Bronchial epithelial cell (primary cell): ENCODE measurements around the gene WDR90. TPM values are rescaled to one million over a fixed set of nuclear protein-coding genes. Genes with fewer than 3 reads are reported as not detected.

Source experiments
- DNase-seq: peaks from one replicate; pipeline ENCODE4 v3.0.0-alpha.2; 2010; ENCODE audit warnings: low read depth
- FAIRE-seq: peaks from 2 replicates; lab custom pipeline; 2011; peaks lifted over from hg19 to GRCh38; lab: Jason Lieb, UNC
- H3K27me3 ChIP-seq: 2 replicates; pipeline ENCODE4 v1.5.1; 2011; ENCODE audit warnings: low read length; ENCODE audit not compliant: control insufficient read depth, insufficient read depth
- H3K36me3 ChIP-seq: 2 replicates; pipeline ENCODE4 v1.5.1; 2011; ENCODE audit warnings: low read length; ENCODE audit not compliant: control insufficient read depth, insufficient read depth
- H3K4me3 ChIP-seq: 2 replicates; pipeline ENCODE4 v1.5.1; 2011; ENCODE audit warnings: mild to moderate bottlenecking, low read depth, low read length, control low read depth
- total RNA-seq: library from RNA; depleted of rRNA; stranded (reverse); fragments of >200 nt; gene quantifications from 2 replicates; pipeline ENCODE4 v1.2.1, GENCODE V29; 2014
- TF ChIP-seq, protein P1 (sequence below): IDR thresholded peaks from 2 replicates; pipeline ENCODE4 v1.5.1; 2011; ENCODE audit warnings: mild to moderate bottlenecking, moderate library complexity, low read length, control low read depth, inconsistent platforms; ENCODE audit not compliant: insufficient read depth, severe bottlenecking

WDR90 gene
- total RNA-seq, 1 donor from 2014 or later, result 4.2 TPM

DNA sequence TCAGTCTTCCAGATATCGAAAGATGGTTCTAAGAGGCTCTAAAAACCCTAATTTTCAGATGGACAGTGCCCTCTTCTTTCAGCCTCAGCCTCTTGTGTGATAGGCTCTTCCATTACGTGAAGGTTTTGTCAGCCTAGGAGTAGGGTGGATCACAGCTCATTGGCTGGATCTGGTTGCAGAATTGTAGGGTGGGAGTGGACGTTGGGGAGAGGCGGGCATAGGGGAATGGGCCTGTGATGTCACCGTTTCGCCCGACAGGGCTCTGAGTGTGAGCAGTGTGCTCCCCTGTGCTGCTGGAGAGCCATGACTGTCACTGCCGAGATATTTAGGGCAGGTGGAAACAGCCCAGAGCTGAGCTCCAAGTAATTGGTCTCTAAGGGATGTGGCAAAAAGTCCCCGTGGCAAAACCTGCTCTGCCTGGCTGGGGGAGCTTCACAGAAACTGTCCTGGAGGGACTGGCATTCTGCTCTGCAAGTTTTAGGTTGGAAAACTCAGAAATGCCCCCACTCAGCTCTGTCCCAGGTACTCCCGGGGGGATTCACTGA lies 24.6 kb upstream of the WDR90 start:
- Histone ChIP-seq H3K4me3 (no peak overlapping the region), H3K27me3 (no peaks in the 10 kb centered on the region), H3K36me3 (peaks cover 3% of the 10 kb centered on the region)
- DNase-seq (no peak), FAIRE-seq (no peak)
- TF ChIP-seq, protein P1, sequence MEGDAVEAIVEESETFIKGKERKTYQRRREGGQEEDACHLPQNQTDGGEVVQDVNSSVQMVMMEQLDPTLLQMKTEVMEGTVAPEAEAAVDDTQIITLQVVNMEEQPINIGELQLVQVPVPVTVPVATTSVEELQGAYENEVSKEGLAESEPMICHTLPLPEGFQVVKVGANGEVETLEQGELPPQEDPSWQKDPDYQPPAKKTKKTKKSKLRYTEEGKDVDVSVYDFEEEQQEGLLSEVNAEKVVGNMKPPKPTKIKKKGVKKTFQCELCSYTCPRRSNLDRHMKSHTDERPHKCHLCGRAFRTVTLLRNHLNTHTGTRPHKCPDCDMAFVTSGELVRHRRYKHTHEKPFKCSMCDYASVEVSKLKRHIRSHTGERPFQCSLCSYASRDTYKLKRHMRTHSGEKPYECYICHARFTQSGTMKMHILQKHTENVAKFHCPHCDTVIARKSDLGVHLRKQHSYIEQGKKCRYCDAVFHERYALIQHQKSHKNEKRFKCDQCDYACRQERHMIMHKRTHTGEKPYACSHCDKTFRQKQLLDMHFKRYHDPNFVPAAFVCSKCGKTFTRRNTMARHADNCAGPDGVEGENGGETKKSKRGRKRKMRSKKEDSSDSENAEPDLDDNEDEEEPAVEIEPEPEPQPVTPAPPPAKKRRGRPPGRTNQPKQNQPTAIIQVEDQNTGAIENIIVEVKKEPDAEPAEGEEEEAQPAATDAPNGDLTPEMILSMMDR, result no peak

DNA sequence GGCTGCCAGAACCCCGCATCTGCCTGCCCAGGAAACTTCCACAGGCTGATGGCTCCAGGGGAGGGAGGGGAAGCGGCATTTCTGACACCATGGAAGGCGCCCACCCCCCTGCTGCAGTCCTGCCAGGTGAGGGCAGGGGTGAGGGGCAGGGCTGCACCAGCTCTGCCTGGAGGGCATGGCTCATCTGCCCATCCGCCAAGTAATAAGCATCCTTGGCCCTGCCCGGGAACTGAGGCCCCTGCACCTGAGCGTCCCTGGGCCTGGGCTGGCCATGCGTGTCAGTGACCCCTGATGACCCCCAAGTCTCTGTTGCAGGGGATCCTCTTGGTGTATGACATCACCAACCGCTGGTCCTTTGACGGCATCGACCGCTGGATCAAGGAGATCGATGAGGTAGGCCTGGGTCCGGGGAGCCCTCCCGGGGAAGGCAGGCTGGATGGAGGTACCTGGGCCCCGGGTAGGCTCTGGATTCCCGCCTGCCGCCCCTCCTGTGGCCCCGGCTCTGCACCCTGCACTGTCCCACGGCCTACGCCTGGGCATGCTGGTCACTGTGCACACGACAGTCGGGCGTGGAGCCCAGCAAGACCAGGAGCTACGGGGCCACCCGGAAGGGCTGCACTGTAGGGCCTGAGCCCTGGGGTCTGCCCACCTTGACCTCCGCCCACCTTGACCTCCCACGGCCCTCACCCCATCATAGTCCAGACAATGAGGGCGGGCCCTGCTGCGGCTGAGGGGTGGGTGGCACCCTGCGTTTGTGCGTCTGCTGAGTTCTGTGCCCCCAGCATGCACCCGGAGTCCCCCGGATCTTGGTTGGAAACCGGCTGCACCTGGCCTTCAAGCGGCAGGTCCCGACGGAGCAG lies 23.8 kb upstream of the WDR90 start:
- TF ChIP-seq, protein P1, result no peak
- peaks cover 3% of the 10 kb centered on the region for H3K36me3 ChIP-seq
- H3K4me3 ChIP-seq, result no peak overlapping the region
- DNase-seq, result no peak
- no peaks in the 10 kb centered on the region for H3K27me3 ChIP-seq
- no peak for FAIRE-seq

DNA sequence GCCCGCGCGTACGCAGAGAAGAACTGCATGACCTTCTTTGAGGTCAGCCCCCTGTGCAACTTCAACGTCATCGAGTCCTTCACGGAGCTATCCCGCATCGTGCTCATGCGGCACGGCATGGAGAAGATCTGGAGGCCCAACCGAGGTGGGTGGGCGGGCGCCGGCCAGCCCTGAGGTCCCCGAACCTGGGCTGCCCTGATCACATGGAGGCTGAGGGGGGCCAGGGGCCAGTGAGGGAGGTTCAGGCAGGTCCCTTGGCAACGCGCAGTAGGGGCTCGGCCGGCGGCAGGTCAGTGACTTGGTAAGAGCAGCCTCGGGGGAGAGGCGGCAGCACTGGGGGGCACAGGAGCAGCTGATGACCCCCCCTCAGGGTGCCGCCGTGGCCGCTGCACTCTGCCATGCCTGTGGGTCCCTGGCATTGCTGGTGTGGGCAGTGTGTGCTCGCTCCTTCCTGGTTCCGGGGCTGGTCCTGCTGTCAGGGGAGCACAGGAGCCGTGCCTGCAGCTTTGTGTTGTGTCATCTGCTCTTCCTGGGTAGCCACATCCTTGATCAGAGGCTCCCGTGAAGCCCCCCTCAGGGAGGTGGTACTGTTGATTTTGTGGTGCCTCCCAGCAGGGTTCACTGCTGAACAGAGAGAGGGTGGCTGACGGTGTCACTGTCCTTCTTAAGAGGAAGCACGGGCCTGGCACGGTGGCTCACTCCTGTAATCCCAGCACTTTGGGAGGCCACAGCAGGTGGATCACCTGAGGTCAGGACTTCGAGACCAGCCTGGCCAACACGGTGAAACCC lies 23.0 kb upstream of the WDR90 start:
- Histone ChIP-seq H3K36me3 (peaks cover 3% of the 10 kb centered on the region), H3K27me3 (no peaks in the 10 kb centered on the region), H3K4me3 (no peak overlapping the region)
- FAIRE-seq, result no peak
- DNase-seq, result no peak
- TF ChIP-seq, protein P1, result no peak

DNA sequence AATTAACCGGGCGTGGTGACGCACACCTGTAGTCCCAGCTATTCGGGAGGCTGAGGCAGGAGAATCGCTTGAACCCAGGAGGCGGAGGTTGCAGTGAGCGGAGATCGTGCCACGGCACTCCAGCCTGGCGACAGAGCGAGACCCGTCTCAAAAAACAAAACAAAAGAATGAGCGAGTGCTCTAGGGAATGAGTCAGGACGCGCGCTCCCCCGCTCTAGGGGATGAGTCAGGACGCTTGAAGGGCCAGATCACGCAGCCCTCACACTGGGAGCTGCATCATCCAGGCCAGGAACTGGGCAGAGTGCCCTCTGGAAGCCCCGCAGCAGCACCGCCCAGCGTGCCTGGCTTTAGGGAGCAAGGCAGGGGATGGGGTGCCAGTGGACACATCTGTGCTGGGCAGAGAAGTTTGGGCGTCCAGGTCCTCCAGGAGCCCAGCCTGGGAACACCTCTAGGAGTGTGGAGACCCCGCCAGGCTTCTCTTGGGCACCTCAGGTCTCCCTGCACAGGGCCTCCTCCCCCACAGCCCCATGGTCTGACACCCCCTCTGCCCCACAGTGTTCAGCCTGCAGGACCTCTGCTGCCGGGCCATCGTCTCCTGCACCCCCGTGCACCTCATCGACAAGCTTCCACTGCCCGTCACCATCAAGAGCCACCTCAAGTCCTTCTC lies 22.2 kb upstream of the WDR90 start:
- no peak for FAIRE-seq
- H3K27me3 ChIP-seq, result no peaks in the 10 kb centered on the region
- TF ChIP-seq, protein P1, result no peak
- peaks cover 3% of the 10 kb centered on the region for H3K36me3 ChIP-seq
- DNase-seq, result peak; percentile 90
- no peak overlapping the region for H3K4me3 ChIP-seq

DNA sequence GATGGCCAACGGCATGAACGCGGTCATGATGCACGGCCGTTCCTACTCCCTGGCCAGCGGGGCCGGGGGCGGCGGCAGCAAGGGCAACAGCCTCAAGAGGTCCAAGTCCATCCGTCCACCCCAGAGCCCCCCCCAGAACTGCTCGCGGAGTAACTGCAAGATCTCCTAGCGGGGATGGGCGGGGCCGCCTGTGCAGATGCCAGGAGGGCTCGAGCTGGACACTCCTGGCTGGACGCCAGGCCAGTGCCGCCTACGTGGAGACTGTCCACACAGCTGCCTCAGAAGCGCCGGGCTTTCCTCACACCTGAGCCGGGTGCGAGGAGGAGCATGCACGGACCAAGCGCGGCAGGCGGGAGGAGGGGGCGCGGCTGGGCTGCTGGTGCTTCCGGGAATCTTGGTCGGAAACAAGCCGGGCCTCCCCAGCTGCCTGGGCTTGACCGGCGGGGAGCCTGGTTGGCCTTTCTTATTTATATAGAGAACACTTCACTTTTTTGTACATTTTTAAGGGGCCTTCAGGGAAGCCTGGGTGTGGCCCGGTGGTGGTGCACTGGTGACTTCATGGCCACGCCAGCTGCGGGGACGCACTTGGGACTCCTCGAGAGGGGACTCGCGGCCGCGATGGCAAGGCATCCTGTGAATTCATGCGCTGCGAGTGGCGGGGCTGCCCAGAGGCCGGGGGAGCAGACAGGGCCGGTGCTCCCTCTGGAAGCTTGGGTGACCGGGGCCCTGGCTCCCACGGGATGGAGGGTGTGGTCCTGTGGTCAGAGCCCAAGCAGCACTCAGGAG lies 21.5 kb upstream of the WDR90 start:
- Histone ChIP-seq H3K4me3 (no peak overlapping the region), H3K36me3 (peaks cover 3% of the 10 kb centered on the region), H3K27me3 (no peaks in the 10 kb centered on the region)
- TF ChIP-seq, protein P1, result no peak
- FAIRE-seq, result no peak
- no peak for DNase-seq
